SK-N-SH treated with all-trans-retinoic acid at 6 μM for 48 hours (cell line): ENCODE data around the gene TANGO6.
A peak's percentile ranks its signal among the peaks of the same experiment; 100 is the strongest.

ENCODE experiments used
- ATAC-seq: fragments of 200-7000 bp; cut with Tn5 transposase; 3 replicates; pipeline ENCODE4 v1.9.1; 2020; ENCODE audit warnings: mild to moderate bottlenecking, moderate library complexity
- BACH2 ChIP-seq: fragments of 250-450 bp; sonication (Bioruptor Pico); IDR thresholded peaks from 2 replicates; pipeline ENCODE4 v1.9.0; 2021; ENCODE audit warnings: mild to moderate bottlenecking, borderline replicate concordance
- CREB5 ChIP-seq: fragments of 250-450 bp; sonication (Bioruptor Pico); IDR thresholded peaks from 2 replicates; pipeline ENCODE4 v1.5.1; 2020; ENCODE audit warnings: low read depth, mild to moderate bottlenecking, moderate library complexity
- ESRRG ChIP-seq: fragments of 250-450 bp; sonication (Bioruptor Pico); IDR thresholded peaks from 2 replicates; pipeline ENCODE4 v1.6.1; 2021; ENCODE audit warnings: mild to moderate bottlenecking
- GLIS3 ChIP-seq: fragments of 250-450 bp; sonication (Bioruptor Pico); IDR thresholded peaks from 2 replicates; pipeline ENCODE4 v1.5.0; 2020; ENCODE audit warnings: mild to moderate bottlenecking, moderate library complexity
- ISL1 ChIP-seq: fragments of 250-450 bp; sonication (Bioruptor Pico); IDR thresholded peaks from 2 replicates; pipeline ENCODE4 v2.1.2; 2022; ENCODE audit warnings: mild to moderate bottlenecking, moderate library complexity
- OSR1 ChIP-seq: fragments of 250-450 bp; sonication (Bioruptor Pico); IDR thresholded peaks from 2 replicates; pipeline ENCODE4 v1.8.0; 2022; ENCODE audit warnings: moderate library complexity, mild to moderate bottlenecking, inconsistent platforms
- POU6F1 ChIP-seq: fragments of 250-450 bp; sonication (Bioruptor Pico); IDR thresholded peaks from 2 replicates; pipeline ENCODE4 v1.8.0; 2021; ENCODE audit warnings: low read depth, mild to moderate bottlenecking, moderate library complexity, borderline replicate concordance
- PPARA ChIP-seq: fragments of 250-450 bp; sonication (Bioruptor Pico); IDR thresholded peaks from 2 replicates; pipeline ENCODE4 v1.5.0; 2020; ENCODE audit warnings: mild to moderate bottlenecking, borderline replicate concordance
- RARB ChIP-seq: fragments of 250-450 bp; sonication (Bioruptor Pico); IDR thresholded peaks from 2 replicates; pipeline ENCODE4 v1.8.0; 2021; ENCODE audit warnings: mild to moderate bottlenecking, moderate library complexity
- SNAI2 ChIP-seq: fragments of 250-450 bp; sonication (Bioruptor Pico); IDR thresholded peaks from 2 replicates; pipeline ENCODE4 v1.5.0; 2020; ENCODE audit warnings: mild to moderate bottlenecking, moderate library complexity
- TCF4 ChIP-seq: fragments of 250-450 bp; sonication (Bioruptor Pico); IDR thresholded peaks from 2 replicates; pipeline ENCODE4 v1.8.0; 2021; ENCODE audit warnings: mild to moderate bottlenecking, moderate library complexity, borderline replicate concordance
- TOX ChIP-seq: fragments of 250-450 bp; sonication (Bioruptor Pico); IDR thresholded peaks from 2 replicates; pipeline ENCODE4 v1.8.0; 2021; ENCODE audit warnings: mild to moderate bottlenecking, moderate library complexity, borderline replicate concordance
- TSHZ2 ChIP-seq: fragments of 250-450 bp; sonication (Bioruptor Pico); IDR thresholded peaks from 2 replicates; pipeline ENCODE4 v1.5.0; 2020; ENCODE audit warnings: mild to moderate bottlenecking, moderate library complexity
- ZC3H10 ChIP-seq: fragments of 250-450 bp; sonication (Bioruptor Pico); IDR thresholded peaks from 2 replicates; pipeline ENCODE4 v1.5.1; 2021; ENCODE audit warnings: mild to moderate bottlenecking, moderate library complexity
- ZFP3 ChIP-seq: fragments of 250-450 bp; sonication (Bioruptor Pico); IDR thresholded peaks from 2 replicates; pipeline ENCODE4 v1.5.0; 2020; ENCODE audit warnings: mild to moderate bottlenecking, moderate library complexity
- ZFP30 ChIP-seq: fragments of 450-650 bp; formaldehyde crosslinking; IDR thresholded peaks from 2 replicates; pipeline ENCODE4 v1.5.0; 2022; ENCODE audit warnings: mild to moderate bottlenecking, moderate library complexity
- ZNF565 ChIP-seq: fragments of 450-650 bp; formaldehyde crosslinking; conservative IDR thresholded peaks from 2 replicates; pipeline ENCODE4 v1.5.0; 2020; ENCODE audit warnings: low read depth, mild to moderate bottlenecking, moderate library complexity
- ZNF70 ChIP-seq: fragments of 450-650 bp; formaldehyde crosslinking; IDR thresholded peaks from 2 replicates; pipeline ENCODE4 v1.5.0; 2020; ENCODE audit warnings: mild to moderate bottlenecking, moderate library complexity
- ZNF8 ChIP-seq: fragments of 450-650 bp; formaldehyde crosslinking; IDR thresholded peaks from 2 replicates; pipeline ENCODE4 v1.5.0; 2020; ENCODE audit warnings: mild to moderate bottlenecking, moderate library complexity

The TANGO6 gene

GRCh38 chr16:68981971-68982370, 138.6 kb downstream of the TANGO6 start:
- TF ChIP-seq POU6F1 (CRISPR knock-in tag) (no peak), ZNF565 (no peak), SNAI2 (CRISPR knock-in tag) (no peak), ESRRG (CRISPR knock-in tag) (no peak), ZC3H10 (CRISPR knock-in tag) (no peak), TCF4 (CRISPR knock-in tag) (no peak), TOX (CRISPR knock-in tag) (no peak)
- no peak for ATAC-seq

- no peak for ATAC-seq
Measured at GRCh38 chr16:68984467-68984866, 141.1 kb downstream of the TANGO6 start.

GRCh38 chr16:68985268-68985667, 141.9 kb downstream of the TANGO6 start:
- TF ChIP-seq ZNF8 (CRISPR knock-in tag): no peak
- TF ChIP-seq CREB5 (CRISPR knock-in tag): no peak
- TF ChIP-seq ZFP3 (CRISPR knock-in tag): no peak
- TF ChIP-seq BACH2: no peak
- TF ChIP-seq OSR1: no peak
- no peak for TF ChIP-seq ZNF565
- no peak for TF ChIP-seq TOX (CRISPR knock-in tag)
- TF ChIP-seq PPARA (CRISPR knock-in tag): no peak
- TF ChIP-seq ESRRG (CRISPR knock-in tag): no peak
- no peak for TF ChIP-seq ZFP30 (CRISPR knock-in tag)
- TF ChIP-seq ISL1 (CRISPR knock-in tag): no peak
- 0 out of 3 replicates have a peak, but pooled peaks have one; percentile 18 for ATAC-seq

More at GRCh38 chr16:68984467-68984866, 141.1 kb downstream of the TANGO6 start:
- TF ChIP-seq ZFP30 (CRISPR knock-in tag) (no peak), CREB5 (CRISPR knock-in tag) (no peak), ZFP3 (CRISPR knock-in tag) (no peak), BACH2 (no peak), TSHZ2 (CRISPR knock-in tag) (no peak), RARB (CRISPR knock-in tag) (no peak), OSR1 (no peak), ZNF565 (no peak), GLIS3 (CRISPR knock-in tag) (no peak), SNAI2 (CRISPR knock-in tag) (no peak), ZC3H10 (CRISPR knock-in tag) (no peak)
- TF ChIP-seq, all 23 proteins: peak for 0

GRCh38 chr16:68985855-68986254, 142.5 kb downstream of the TANGO6 start:
- TF ChIP-seq TOX (CRISPR knock-in tag) (no peak), ESRRG (CRISPR knock-in tag) (no peak), PPARA (CRISPR knock-in tag) (no peak), ZC3H10 (CRISPR knock-in tag) (no peak), TCF4 (CRISPR knock-in tag) (no peak), ZNF70 (CRISPR knock-in tag) (no peak), ZNF8 (CRISPR knock-in tag) (no peak)
- ATAC-seq: peak; percentile 83
